ENCODE data around the gene KIF6.
"Not testable (repeated sequence)": the region's sequence is repeated elsewhere in the genome, so short reads cannot be mapped to it uniquely, and the experiment has no call there.

Gene KIF6

DNA sequence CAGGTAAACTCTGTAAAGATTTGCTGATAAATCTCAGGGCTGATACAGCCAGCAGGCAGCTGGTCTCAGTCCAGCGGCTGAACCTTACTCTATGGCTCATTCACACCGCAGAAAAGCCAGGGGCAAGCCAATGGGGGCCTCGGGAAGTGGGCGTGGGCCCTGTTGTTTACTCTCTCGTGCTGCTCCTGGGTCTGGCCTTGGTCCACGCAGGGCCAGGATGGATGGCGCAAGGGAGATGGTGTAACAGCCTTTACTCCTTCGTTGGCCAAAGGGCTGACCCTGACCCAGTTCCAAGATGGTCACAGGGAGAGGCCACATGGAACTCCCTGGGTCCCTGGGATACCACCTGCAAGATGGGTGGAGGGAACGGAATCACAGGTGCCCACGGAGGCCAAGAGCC is 427.1 kb downstream of the KIF6 start:
- no peak for DNase-seq

DNA sequence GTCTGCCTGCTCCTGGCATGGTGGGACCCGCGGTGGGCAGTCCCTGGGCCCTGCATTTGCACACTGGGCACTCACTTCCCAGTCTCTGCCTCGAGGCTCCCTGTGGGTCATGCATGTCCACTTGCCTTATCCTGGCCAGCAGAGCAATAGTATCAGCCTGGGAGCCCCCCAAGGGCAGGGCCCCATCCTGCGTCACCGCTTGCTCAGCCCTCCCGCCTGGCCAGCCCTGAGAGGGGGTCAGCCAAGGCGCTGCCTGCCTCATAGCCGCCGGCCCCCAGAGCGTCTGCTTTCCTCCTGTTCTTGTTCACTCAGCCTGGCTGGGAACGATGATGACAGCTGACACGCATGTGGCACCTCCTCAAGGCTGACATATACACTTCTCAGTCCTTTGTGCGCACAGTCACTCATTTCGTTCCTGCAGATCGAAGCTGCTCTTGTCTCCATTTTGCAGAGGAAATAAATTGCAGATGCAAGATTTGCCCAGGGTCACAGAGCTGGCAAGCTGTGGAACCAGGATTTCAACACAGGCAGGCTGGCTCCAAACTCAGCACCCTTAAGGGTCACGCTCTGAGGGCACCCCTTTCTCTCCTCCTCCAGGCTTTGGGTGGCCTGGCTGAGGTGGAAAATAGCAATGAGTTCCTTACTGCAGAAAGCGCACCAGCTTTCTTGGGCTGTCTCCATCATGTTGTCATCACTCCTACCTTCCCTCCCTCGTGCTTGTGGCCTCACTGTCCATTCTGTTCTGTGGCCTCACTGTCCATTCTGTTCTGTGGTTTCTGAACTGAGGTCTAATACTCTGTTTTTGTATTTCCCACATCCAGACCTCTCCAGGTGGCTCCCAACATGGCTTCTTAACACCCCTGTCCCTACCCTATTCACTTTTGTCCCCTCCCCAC is 428.2 kb downstream of the KIF6 start:
- DNase-seq: peak in 2 of 56 donors; percentile 14 to 21

DNA sequence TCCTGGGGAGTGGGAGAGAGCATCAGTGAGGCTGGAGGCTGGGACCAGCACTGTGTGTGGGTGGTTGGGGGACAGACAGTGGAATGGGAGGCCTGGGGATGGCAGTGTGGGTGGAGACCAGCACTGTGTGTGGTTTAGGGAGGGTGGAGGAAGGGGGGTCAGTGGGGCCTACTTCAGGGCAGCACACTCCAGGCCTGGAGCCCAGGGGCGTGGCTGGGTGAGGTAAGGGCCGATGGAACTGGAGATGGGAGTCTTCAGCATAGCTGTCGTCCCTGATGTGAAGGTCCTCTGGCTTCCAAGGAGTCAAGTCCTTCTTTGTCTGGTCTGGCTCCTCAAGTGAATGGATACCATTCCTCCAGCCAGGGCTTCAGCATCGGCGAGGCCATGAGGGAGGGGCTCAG is 429.6 kb downstream of the KIF6 start:
- DNase-seq: no peak

DNA sequence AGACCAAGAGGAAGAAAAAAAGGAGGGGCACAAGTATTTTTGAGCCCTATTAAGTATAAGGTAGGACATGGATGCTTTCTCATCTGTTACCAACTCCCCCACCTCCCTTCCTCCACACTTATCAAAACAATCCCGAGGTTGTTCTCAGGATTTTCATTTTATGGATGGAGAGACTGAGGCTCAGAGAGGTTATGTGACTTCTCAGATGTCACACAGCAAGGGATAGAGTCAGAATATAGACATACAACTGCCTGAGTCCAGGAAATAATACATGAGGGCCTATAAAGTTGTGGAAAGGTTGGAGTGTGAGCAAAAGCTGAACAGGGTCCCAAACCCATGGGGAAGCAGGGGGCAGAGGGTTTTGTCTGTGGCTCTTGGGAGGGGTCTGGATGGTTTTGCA is 430.3 kb downstream of the KIF6 start:
- DNase-seq: no peak

DNA sequence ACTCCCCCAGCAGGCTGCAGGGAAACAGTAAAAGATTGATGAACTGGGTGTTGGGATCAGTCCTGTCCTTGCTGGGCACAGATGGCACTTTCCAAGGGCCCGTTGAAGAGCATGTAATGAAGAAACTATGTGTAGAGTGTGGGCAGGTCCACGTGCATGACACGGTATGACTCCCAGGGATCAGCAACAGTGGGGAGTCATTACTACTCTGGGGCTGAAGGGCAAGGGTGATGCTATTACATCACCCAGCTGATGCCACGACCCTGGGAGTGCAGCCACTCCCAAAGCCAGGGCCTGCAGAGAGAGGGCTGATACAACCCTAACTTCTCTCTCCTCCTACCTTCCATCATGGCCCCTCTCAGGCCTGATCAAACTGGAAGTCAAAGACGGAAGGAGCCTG is 431.1 kb downstream of the KIF6 start:
- no peak for DNase-seq

DNA sequence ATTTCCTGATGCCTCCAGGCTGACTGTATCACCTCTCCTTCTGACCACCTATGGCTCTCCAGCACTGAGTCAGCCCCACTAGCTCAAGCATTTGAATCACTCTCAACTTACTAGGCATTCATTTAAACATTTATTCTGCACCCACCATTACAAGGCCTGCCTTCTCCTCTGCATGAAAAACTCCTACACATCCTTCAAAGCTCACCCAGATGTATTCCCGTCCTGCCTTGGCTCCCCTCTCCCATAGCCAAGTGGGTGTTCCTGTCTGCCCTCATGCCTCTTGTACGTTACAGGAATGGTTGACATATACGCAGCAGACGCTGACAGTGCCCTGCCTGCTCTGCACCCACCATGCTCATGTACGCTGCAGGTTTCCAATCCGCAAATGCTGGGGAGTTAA is 432.6 kb downstream of the KIF6 start:
- DNase-seq: no peak

DNA sequence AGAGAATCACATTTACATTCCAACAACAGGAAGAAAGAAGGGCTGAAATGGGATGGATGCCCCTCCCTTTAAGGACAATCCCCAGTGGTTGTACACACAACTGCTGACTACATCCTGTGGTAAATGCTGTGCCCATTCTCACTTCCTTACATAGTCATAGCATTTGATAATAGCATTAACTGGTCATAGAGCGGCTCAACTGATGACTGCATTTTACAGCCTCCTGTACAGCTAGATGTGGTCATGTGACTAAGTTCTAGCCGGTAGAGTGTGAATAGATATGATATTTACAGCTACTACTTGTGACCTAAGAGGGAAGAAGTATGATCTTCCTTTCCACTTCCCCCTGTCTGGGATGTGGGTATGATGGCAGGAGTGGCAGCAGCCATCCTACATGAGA is 435.7 kb downstream of the KIF6 start:
- no peak for DNase-seq

DNA sequence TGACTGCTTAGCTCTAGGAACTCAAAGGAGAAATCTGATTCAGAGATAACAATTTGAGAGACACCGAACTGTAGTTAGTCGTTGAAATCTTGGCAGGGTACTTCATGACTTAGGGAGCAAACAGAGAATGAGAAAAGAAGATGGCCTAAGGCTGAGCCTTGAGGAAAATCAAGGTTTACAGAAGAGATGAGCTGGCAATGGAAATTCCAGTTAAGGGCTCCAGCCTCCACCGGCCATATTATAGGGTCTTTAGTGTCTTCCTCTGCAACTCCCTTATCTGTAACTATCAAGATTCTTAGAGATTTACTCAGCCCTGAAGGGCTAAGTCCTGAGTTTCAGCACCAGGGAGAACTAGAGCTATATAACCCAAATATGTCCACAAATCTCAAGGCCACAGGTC is 437.6 kb downstream of the KIF6 start:
- no peak for DNase-seq

DNA sequence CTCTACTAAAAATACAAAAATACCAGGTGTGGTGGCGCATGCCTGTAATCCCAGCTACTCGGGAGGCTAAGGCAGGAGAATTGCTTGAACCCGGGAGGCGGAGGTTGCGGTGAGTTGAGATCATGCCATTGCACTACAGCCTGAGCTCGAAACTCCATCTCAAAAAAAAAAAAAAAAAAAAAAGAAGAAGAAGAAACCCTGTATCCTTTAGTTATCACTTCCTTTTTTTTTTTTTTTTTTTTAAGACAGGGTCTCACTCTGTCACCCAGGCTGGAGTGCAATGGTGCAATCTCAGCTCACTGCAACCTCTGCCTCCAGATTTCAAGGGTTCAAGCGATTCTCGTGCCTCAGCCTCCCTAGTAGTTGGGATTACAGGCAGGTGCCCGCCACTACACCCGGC is 438.6 kb downstream of the KIF6 start:
- not testable (repeated sequence) for DNase-seq

DNA sequence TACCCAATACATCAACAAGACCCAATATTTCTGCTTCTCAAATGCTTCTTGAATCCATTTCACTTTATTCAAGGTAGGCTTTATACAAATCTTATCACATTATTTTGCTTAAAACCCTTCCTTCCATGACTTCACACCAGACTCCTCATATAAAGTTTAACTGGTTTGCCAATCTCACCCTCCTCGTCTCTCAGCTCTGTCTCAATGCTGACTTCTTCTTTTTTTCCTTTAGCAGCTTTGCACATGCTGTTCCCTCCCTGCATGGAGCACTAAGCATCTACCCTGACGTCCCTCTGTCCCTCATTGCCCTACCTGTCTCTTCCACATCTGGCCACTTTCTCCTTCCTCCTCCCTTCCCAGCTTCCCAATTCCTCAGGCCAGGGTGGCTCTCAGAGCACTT is 442.4 kb downstream of the KIF6 start:
- no peak for DNase-seq

DNA sequence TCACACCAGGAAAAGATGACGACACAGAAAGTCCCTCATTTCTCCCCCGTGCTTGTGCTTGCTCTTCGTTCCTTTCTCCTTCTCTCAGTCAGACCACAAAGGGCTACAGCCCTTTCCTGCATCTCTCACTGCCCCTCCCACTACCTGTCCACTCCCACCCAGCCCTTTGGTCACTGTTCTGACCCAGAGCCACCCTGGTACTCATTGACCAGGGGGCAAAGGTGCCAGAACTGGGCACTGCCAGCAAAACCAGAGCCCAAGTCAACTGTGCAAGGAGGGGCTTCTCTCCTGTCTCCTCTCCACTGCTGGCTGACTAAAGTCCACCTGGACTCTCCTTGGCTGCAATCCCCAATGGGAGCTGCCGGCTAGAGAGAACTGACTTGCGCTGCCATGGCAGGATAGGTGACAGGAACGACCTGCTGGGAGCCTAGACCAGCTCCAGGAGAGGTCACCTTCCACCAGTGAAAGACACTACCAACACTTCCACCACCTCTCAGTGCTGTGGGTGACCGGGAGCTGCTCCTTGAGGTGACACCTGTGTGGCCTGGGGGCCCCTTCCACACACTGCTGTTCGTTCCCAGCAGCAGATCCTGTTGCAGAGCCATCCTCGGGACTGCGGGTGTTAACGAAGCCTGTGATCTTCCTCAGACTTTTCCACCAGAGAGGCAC is 443.8 kb downstream of the KIF6 start:
- DNase-seq: no peak

DNA sequence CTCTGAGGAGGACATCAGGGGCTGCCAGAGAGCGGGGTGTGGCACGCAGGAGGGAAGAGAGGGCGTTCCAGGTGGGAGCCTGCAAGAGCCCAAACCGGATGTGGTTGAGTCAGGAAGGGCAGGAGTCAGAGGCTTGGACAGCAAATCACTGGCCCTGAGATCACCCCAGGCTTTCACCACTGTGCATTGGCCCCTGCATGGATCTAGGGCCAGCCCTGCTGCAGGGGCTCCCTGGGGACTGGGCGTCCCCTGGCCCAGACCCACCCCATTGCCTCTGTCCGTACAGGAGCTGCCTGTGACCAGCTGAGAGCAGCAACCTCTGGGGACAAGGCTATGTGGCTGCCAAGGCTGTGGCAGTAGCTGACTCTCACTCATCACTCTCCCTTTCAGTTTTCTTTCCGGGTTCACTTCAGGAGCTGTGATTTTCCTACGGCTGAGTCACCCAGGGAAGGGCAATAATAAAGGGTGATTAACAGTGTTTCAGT is 444.9 kb downstream of the KIF6 start:
- no peak for DNase-seq

Measured in amygdala (tissue), 56 donors.